Measurements from ENCODE around the gene DPAGT1. TPM values are rescaled to one million over a fixed set of nuclear protein-coding genes. Genes with fewer than 3 reads are reported as not detected.

Gene DPAGT1
- total RNA-seq, 4 donors from 2014 or later = 10.7 to 38.6 (median 33.1) TPM

DNA sequence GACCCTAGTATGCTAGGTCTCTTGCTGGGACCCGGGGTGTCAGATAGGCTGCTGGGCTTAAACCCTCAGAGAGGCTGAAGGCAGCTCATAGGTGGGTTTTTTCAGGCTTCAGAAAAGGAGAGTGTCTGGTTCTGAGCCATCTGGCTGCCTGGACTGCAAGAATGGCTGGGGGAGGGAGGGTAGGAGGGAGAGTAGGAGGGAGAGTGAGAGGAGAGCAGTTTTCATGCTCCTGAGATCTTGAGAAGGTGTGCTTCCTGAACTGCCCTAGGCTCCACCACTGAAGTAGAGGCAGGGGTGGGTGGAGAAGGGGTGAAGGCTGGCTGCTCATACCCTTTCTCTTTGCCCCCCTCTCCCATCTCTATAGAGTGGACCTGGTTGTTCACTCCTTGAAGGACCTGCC, 12.3 kb downstream of the DPAGT1 start:
- DNase-seq = no peak
- TF ChIP-seq, protein P1, sequence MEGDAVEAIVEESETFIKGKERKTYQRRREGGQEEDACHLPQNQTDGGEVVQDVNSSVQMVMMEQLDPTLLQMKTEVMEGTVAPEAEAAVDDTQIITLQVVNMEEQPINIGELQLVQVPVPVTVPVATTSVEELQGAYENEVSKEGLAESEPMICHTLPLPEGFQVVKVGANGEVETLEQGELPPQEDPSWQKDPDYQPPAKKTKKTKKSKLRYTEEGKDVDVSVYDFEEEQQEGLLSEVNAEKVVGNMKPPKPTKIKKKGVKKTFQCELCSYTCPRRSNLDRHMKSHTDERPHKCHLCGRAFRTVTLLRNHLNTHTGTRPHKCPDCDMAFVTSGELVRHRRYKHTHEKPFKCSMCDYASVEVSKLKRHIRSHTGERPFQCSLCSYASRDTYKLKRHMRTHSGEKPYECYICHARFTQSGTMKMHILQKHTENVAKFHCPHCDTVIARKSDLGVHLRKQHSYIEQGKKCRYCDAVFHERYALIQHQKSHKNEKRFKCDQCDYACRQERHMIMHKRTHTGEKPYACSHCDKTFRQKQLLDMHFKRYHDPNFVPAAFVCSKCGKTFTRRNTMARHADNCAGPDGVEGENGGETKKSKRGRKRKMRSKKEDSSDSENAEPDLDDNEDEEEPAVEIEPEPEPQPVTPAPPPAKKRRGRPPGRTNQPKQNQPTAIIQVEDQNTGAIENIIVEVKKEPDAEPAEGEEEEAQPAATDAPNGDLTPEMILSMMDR (IDR thresholded peaks at IDR 0.05) = no peak
- no peak for TF ChIP-seq POLR2A (IDR thresholded peaks at IDR 0.05)
- H3K27me3 ChIP-seq = no peaks in the 10 kb centered on the region
- H3K9me3 ChIP-seq = no peaks in the 10 kb centered on the region
- no peak overlapping the region for H3K4me3 ChIP-seq
- no peak overlapping the region for H3K27ac ChIP-seq
- peaks cover 0 to 34% (median 13%) of the 10 kb centered on the region in 4 donors for H3K4me1 ChIP-seq
- H3K36me3 ChIP-seq = peaks cover 0 to 10% (median 0%) of the 10 kb centered on the region in 3 donors

DNA sequence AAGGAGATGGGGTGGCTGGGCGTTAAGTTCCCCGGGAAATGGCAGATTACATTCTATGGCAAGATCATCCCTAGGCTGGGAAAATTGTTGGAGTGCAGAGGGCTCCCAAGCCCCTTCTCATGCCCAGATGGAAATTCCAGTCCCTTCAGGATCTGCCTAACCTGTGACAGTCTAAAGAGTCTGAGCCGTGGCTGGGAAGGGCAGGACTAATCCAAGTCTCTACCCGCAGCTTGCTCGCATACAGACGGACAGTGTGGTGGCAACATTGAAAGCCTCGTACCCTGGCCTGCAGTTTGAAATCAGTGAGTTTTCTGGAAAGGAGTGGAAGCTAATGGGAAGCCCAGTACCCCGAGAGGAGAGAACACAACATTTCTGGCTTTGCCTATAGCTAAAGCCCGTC, 13.2 kb downstream of the DPAGT1 start:
- DNase-seq = no peak
- Histone ChIP-seq H3K9me3 (no peaks in the 10 kb centered on the region), H3K4me3 (no peak overlapping the region), H3K27me3 (no peaks in the 10 kb centered on the region), H3K36me3 (peaks cover 0 to 10% (median 0%) of the 10 kb centered on the region in 3 donors), H3K4me1 (peaks cover 0 to 31% (median 7%) of the 10 kb centered on the region in 4 donors), H3K27ac (no peak overlapping the region)
- TF ChIP-seq POLR2A (IDR thresholded peaks at IDR 0.05) = no peak
- TF ChIP-seq, protein P1 (IDR thresholded peaks at IDR 0.05) = no peak

DNA sequence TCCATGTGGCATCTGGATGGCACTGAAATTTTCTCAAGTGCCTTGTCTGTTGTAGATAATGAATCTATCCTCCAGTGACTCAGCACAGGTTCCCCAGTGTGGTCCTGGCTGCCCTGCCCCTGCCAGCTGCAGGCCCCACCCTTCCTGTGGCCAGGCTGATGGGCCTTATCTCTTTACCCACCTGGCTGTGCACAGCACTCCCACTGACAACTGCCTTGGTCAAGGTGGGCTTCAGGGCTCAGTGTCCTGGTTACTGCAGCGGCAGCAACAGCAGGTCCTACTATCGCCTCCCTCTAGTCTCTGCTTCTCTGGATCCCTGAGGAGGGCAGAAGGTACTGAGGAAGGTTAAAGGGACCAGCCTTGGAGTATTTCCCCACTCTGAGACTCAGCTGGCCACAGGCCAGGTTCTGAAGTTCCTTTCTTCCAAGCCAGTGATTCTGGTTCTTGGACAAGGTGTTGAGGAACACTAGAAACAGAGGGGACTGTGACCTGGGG, 13.9 kb downstream of the DPAGT1 start:
- TF ChIP-seq, protein P1 (IDR thresholded peaks at IDR 0.05) = no peak
- no peak for TF ChIP-seq POLR2A (IDR thresholded peaks at IDR 0.05)
- Histone ChIP-seq H3K4me3 (no peak overlapping the region), H3K27me3 (no peaks in the 10 kb centered on the region), H3K27ac (no peak overlapping the region), H3K9me3 (no peaks in the 10 kb centered on the region), H3K36me3 (peaks cover 0 to 8% (median 0%) of the 10 kb centered on the region in 3 donors), H3K4me1 (peaks cover 0 to 25% (median 5%) of the 10 kb centered on the region in 4 donors)
- DNase-seq = no peak

DNA sequence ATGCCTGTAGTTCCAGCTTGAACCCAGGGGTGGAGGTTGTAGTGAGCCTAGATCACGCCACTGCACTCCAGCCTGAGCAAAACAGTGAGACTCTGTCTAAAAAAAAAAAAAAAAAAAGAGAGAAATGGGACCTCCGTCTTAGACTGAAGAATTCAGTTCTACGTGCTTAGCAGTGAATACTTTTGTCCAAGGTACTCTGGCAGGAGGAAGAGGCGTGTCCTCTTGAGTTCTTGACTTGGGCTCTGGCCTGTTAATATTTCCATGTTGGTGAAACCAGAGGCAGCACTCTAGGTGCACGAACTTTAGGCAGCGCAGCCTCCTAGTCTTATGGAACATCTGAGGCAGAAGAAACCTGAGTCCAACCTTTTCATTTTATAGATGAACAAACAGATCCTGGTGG, 14.5 kb downstream of the DPAGT1 start:
- TF ChIP-seq, protein P1 (IDR thresholded peaks at IDR 0.05) = no peak
- no peak for TF ChIP-seq POLR2A (IDR thresholded peaks at IDR 0.05)
- Histone ChIP-seq H3K27ac (no peak overlapping the region), H3K9me3 (no peaks in the 10 kb centered on the region), H3K27me3 (no peaks in the 10 kb centered on the region), H3K36me3 (peaks cover 0 to 7% (median 0%) of the 10 kb centered on the region in 3 donors), H3K4me1 (peaks cover 0 to 18% (median 5%) of the 10 kb centered on the region in 4 donors), H3K4me3 (no peak overlapping the region)
- no peak for DNase-seq

DNA sequence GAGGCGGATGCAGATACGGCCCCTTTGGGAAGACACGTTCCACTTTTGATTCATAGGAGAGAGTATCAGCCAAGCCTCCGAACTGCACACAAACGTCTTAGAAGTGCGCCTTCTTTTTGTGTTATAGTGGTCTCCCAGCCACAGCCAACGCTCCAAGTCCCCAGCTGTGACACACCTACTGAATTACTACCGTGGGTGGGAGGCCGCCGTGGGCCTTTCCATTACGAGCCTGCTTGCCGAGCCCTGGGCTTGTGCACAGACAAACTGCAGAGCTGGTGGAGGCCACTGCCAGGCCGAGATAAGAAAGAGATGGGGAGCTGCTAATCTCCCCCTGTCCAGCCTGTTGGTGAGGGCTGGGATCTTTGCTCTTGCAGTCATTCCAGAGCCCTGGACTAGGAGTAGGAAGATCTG, 16.2 kb downstream of the DPAGT1 start:
- Histone ChIP-seq H3K4me3 (peak overlapping the region; percentile 50 to 79 (median 64)), H3K36me3 (peaks cover 0 to 22% (median 0%) of the 10 kb centered on the region in 3 donors), H3K4me1 (peaks cover 0 to 17% (median 5%) of the 10 kb centered on the region in 4 donors), H3K27me3 (no peaks in the 10 kb centered on the region), H3K9me3 (no peaks in the 10 kb centered on the region), H3K27ac (peak overlapping the region; percentile 75 to 92 (median 87))
- TF ChIP-seq POLR2A (IDR thresholded peaks at IDR 0.05) = no peak
- TF ChIP-seq, protein P1 (IDR thresholded peaks at IDR 0.05) = no peak
- DNase-seq = no peak
